ENCODE results near the gene EPHA4.

EPHA4 gene

DNA sequence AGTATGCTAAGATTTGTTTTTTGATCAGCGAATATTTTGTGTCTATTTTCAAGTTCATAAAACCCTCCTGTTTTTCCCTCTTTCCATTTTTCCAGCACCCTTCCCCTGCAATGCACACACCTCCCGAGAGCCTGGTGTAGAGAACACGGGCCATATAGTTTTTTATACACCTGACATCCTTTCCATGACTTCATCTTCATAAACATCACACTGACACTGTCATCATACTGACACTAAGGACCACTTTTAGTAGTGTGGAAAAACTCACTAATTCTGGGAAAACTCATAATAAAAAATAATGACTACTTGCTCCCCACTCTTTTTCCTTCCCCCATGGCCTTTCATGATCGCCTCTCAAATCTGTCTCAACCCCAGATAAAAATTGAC is 70.2 kb downstream of the EPHA4 start:
- DNase-seq: no peak

DNA sequence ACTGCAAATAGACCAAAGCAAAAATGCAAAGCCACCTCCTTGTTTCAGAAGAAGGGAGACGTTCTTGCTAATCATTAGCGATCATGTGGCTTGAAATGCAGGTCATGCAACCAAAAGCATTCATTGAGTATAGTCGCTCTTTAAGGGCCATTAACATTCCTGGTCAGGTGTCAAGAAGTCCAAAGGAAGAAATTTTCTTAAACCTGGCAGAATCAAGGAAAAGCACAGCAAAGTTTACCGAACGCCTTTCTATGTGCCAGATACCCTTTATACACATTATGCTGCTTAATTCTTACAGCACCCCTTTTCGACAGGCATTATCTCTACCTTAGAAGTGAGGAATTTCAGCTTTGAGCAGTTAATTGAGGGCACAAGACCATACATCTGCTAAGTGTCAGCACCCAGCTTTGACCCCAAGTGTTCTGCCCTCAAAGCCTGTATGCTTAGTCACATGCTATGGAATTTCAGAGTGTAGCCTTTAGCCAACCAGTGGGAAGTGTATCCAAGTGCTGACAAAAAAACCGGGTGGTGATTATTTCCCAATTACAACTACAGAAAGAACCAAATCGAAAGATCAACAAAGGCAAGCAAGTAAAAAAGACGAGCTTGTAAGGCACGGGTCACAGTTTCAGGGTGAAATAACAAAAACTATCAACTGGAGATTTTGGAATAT is 70.8 kb downstream of the EPHA4 start:
- no peak for DNase-seq

DNA sequence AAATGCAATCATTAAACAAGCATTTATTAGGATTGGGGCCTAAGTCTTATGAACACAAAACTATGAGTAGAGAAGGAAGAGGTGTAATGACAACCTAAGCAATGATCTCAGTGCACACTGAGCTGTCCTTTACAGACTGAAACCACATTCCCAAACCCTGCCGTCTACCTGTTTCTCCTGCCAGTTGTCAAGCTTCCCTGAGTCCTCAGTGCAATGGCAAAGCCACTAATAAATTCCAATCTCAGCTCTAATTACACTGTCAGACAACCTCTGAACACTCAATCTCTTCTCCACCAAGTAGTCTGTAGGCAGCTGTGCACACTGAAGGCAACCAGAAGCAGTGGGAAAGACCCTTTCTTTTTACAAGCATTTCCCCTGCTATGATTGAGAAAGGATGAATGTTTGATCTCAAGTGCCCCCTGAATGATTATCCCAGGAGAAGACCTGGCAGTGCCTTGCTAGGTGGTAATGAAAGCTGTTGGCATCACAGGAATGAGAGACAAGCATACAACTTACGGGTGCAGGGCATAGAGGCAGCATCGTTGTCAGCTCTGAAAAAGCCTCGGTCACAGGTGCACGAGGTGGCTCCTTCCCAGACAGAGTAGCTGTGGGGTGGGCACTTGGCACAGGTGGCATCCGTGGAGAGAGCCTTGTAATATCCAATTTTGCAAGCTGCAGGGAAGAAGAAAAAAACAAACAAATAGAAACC is 71.4 kb downstream of the EPHA4 start:
- DNase-seq: no peak

DNA sequence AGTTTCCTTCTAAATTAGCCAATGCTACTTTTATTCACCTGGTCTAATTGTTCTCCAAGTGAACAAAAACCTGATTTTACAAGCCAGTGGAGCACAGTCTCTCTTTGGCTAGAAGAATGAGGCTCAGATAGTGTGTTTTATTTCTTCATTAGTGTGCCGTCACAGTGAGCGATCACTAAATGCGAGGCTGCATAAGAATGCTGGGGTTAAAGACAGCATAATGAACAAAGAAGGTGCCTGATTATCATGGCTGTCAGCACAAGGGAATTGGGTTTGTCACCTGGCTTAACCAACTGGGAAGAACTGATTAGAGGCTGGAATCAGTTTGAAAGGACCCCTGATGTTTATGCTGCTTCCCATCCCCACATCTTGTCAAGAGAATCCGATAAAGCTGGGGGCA is 76.4 kb downstream of the EPHA4 start:
- DNase-seq: no peak

DNA sequence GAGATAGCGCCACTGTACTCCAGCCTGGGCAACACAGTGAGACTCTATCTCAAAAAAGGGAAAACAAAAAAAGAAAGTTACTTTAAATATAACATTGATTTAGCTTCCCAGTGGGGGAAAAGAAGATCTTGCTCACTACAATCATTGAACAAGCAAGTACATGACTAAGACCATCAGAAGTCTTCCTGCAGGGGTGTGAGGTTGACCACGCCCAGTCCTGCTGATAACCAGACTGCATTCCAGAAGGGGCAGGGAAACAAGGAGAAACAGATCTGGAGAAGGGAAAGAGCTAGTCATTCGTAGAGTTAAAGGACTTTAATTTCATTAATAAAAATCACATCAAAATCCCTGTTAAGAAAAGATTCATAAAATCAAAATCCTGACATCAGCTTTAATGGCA is 77.5 kb downstream of the EPHA4 start:
- DNase-seq: no peak

DNA sequence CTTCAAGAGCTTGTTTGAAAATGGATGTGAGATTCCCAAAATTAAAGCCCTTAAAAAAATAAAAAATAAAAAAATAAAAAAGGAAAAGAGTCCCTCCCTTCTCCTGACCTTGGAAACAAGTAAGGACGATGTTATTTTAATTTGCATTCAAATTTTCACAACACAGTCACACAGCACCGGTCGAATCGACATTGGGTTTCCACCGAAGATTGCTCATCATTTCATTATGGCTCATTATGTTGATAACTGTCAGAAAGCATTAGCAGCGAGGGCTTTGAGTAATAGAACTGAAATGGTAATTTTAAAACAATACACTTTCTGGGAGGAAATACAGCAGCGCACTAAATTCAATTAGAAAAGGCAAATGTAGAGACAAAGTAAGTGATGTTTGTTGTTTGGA is 78.7 kb downstream of the EPHA4 start:
- DNase-seq: no peak

DNA sequence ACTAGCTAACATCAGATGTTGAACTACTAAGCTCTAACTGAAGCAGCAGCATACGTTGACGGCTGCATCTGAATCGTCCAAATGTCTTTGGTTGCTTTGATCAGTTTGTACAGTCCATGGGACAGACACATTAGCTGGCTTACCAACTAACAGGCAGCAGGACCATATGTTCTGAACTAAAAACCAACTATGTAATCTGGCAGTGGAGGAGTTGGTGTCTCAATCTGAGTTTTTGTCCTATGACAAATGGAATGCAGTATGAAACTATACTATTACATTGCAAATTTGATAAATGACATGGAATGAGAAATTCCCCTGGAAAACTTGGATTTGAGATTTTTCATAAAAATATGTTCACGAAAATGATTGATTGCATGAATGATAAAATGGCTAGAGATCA is 79.5 kb downstream of the EPHA4 start:
- DNase-seq: no peak

DNA sequence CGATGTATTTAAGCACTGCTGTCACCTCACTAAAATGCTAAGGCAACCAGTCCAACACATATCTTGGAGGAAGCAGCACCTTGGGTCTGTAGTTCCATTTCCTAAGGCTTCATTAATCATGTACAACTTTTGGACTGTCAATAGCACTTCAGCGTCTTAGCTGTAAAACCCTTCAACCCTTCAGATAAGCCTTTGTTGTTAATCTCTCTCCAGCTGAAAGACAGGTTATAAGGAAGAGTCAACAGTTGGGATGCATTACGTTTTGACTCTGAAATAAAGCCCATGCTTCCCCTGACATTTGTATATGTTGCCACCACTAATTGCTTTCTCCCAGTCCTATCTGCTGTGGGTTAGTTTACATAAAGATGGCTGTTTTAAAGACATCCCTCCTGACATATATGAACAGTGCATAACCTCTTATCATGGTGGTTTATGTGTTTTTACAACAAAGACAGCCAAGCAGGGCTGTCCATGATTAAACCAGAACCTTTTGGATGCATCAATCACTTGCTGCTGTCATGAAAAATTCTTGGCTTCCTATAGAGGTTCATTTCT is 81.5 kb downstream of the EPHA4 start:
- no peak for DNase-seq

DNA sequence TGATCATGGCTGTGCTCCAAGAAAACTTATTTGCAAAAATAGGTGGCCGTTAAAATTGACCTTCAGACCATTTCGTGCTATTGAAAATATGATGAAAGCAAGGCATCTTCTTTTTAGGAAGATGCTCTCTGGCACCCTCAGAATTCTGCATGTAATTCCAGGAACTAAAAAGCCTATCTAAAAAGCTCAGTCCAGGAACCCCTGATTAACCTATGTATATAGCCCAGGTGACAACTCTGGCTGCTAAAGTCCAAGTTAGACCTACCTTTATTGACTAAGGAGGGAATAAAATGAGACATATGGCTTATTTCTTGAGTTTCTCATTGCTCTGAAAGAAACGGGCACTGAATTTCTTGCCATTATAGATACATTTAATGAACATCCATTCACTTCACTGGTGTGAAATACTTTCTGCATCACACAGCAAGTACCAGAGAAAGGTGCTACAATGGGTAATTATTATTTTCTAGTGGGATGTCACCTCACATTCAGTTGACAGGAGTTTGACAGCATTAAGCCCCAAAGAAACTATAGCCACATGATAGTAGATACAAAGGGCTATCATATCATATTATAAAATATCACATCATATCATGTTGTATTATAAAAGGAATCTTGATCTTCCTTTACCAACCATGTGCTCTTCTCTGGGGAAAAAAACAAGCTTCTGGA is 83.8 kb downstream of the EPHA4 start:
- DNase-seq: no peak

DNA sequence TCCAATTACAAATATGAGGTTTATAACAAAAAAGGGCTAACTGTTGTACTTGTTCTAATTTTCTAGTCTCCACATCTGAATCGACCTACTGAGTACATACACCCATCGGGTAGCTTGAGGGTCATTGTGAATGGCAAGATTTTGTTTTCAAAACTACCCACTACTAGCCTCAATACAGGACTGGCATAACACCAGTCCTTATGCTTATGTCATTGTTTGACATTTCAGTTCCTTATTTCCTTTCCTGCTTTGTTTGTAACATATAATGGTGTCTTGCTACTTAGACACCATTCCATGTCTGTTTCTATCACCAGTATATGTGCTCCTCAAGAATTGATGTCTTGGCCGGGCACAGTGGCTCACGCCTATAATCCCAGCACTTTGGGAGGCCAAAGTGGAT is 86.0 kb downstream of the EPHA4 start:
- DNase-seq: no peak

DNA sequence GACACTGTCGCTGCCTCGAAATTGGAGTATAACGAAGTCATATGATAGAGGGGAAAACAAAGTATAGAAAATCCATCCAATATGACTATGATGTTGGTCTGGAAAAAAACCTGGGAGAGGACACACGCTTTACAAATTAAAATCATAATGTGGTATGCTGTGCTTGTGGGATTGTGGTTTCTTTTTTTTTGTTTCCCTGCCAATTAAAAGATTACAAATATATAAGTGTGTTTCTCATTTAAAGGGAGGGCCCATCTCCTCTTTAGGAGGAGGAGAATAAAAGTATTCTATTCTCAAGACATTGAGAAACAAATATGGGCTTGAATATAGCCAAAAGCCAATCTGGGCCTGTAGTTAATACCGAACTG is 86.6 kb downstream of the EPHA4 start:
- DNase-seq: no peak

DNA sequence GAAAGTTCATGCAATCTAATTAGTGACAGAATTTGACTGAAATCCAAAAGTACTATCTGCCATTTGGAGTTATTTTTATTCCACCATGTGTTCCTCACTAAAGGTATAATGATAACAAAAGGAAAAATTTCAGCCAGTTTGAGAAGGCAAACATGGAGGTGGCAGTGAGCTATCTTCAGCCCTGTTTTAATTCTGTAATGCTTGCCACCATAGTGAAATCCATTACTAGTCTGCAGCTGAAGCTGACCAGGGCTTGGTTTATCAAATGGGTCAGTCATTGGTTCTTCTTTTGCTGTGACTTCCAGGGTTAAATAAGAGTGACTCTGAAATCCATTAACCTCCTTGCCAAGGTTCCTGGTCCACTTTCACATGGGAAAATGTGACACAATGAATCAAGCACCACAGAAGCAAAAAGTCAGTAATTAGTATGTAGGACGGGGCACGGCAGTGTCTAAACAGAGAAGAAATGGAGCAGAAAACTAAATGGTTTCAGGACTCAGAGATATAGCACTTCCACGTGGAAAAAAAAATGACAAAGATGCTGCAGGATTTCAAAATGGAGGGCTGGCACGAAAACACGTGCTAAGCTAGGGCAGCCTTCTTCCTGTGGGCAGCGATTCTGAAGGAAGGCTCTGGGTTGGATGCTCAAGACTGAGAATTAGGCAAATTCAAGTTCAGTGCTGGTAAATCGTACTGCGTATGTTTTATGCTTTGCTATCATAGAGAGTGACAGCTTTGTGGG is 87.2 kb downstream of the EPHA4 start:
- no peak for DNase-seq

DNA sequence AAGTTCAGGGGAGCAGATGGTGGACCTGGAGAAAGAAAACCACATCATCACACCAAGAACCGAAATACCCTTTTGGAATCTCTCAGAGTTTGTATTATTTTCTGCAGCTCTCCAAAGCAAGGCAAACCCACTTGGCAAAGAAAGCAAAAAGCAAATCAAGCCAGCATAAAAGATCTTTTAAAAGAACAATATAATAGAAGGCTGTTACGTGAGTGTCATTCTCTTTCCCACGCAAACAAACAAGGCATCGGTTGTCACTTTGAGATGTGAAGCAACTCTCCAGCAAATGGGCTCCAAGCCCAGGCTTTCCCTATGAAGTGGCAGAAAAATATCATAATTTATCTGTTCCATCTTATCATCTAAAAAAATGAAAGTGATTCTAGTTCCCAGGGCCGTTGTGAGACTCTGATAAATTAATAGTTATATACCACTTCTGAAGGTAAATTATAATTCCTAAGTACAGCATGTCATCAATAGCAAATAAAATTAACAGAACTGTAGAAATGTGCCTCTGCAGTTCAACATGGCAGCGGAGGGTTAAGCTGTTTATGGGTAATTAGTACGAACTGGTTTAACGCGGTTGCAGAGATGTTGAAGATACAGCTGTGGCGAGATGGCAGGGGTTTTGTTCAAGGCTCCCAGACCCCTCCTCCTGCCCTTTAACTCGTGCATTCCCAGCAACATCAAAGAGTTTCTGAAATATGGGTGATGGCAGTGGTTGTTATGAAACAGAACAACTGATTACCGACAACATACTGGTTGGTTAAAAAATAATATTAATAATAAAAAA is 89.2 kb downstream of the EPHA4 start:
- no peak for DNase-seq

DNA sequence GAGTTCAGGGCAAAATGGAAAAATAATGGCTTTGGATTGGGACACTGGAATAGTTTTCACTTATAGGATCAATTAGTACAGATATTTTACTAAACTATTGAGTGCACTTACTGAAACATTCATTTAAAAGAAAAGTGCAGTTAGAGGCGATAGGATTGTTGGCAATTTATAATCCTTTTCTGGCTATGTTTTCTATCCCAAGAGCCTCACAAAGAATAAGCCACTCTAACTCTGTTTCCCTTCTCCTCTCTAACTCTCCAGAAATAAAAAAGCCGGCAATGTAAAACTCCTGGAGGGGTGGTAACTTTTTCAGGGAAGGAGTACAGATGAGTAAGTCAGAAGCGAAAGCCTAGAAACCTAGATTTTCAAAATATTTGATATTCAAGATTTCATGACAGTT is 91.3 kb downstream of the EPHA4 start:
- no peak for DNase-seq

DNA sequence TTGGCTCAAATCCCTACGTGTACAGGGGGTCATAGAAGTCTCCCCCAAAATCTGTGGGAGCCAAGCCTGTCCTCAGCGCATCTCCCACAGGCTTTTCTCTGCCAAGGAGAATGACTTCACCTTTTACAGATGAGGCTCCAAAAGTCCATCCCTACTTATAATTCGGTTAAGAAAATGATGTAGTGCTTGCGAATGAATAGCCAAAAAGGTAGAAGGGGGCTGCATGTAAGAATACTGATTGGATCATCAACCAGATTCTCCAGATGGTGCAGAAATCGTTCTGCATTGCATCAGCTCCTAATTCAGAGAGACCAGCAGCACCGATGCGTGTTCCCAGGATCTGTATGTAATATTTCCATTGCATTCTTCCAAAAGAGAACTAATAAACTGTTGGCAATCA is 91.9 kb downstream of the EPHA4 start:
- DNase-seq: peak; percentile 46

DNA sequence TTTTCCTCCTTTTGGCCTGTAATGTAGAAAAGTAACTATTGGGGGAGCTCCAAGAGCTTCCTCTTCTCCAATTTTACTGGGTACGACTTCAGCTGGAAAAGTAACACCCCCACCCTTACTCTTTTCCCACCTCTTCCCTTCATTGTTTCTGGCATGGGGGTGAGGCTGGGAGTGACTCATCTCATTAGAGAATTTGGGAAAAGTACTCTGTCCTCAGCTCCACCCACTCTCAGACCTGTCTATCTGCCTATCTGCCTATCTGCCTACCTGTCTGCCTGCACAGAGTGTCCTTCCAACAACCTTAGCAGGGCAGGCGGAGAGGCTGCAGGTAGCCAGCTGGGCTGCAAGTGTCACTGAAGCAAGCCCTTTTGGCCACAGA is 93.6 kb downstream of the EPHA4 start:
- no peak for DNase-seq

DNA sequence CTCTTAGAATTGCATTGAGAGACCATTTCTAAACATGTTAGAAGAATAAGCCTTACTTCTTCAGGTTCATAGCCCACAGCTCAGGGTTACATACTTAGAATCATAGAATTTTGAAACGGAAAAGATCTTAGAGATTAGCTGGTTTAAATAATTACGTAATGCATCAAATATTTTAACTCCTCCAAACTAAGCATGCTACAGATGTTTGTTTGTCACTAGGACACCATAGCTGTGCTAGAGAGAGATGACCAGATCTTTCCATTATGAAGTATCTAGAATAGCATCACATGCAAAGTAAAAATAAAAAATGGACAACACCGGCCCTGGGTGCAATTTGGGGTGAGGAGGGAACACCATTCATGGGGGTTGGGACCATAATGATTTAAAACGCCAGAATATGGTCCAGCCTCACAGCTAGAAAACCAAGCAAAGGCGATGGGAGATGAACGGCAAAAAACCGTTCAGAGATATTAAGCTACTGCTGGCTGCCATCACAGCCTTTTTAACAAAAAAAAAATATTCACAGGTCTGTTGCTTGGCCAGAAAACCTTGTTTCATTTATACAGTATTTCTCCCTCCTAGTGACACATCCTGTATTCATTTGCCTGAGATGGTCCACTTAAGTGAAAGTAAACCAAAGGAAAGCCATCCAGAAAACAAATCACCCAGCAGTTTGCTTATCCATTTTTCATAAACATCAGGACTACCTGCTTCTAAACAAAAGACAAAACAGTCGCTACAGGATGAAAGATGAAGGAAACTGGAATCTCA is 94.2 kb downstream of the EPHA4 start:
- DNase-seq: no peak

DNA sequence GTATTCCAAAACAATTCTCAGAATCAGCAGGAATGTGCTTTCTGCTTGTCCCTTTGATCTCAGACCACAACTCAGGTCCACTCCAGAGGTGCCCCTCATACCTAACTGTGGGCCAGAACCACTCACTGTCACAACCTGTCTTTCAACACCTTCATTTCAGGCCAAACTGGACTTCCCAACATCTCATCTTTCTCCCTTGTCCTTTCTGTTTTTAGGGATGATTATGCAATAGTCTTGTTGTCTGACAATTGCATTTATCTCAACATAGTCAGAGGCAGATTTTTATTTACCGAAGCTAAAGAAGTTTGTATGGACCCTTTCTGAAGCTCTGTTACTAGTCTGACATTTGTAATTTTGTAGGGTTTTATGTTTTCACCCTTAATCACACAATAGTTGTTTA is 95.9 kb downstream of the EPHA4 start:
- no peak for DNase-seq

DNA sequence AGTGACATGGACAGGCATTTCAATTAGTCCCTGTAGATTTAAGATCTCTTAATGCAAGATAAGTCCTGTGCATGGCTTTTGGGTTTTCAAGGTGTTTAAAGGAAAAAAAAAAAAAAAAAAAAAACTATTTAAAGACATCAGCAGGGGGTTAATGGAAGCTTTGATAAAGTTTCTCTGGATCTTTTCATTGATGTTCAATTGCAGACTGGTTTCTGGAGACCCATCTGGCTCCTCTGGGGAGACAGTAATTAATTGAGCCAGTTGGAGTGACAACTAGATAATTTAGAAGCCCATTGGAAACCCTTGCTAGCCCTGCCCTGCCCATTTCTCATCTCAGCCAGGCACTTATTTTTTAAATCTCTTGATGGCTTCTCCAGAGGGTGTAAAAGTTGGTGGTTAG is 98.7 kb downstream of the EPHA4 start:
- DNase-seq: no peak

DNA sequence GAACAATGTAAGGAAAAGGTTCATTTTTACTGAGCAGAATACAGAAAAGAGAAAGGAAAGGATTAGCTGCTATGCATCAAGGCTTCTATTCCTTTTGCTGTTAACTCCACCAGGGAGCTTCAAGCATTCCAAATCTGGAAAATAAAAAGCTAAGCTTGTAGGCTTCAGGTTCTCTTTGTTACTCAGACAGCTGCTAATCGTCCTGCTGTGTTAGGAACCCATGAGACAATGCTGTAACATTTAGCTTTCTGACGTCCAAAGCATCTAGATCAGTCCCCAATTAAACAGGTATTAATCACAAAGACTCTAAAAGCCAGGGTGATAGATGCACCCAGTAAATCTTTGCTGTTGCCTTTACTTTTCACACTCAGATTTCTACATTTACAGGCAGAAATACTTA is 103.8 kb downstream of the EPHA4 start:
- no peak for DNase-seq

DNA sequence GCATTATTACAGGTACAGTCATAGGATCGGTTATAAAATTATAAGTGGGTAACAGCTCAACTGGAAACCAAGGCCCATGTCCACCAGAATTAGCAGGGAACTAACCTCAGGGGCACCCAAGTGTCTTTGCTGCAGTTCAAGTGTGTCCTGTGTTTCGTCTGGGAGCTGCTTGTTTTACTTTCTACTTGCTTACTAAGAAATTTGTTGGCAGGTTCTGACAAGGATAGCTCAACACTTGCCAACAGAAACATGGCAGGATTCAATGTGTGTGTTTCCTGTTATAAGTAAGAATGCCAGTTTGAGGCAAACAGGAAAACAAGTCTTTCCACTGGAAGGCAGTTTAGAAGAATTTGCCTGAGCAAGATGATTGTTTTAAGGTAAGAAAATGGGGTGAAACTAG is 104.5 kb downstream of the EPHA4 start:
- no peak for DNase-seq

DNA sequence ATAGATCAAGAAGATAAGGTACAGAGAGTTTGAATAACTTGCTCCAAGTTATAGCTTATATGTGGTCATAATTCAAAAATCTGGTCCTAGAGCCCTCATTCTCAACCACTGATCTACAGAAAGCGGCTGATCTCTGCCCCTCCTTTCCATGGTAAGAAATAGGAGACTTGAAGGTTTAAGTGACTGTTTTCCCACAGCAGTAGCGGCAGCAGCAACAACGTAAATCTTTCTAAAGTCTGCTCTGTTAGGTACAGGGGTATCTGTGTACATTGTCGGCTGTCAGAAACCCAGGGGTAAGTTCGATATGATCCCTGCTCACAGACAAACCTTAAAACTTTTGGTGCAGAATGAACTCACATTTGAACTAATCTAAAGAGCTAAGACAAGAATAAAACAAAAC is 105.4 kb downstream of the EPHA4 start:
- DNase-seq: no peak
